GM20000 (cell line): Measurements from ENCODE around the gene CTXN2.

ENCODE experiments used
- DNase-seq: peaks from one replicate; pipeline ENCODE4 v3.0.0; 2012; ENCODE audit warnings: low spot score
- CTCF ChIP-seq: IDR thresholded peaks from 2 replicates; pipeline ENCODE4 v1.5.1; 2012; ENCODE audit warnings: mild to moderate bottlenecking, control low read depth; ENCODE audit errors: extremely low read depth, missing control alignments

The CTXN2 gene

GRCh38 chr15:48178648-48178931, 12.9 kb upstream of the CTXN2 start:
- no peak for TF ChIP-seq CTCF
- DNase-seq, result no peak

DNA sequence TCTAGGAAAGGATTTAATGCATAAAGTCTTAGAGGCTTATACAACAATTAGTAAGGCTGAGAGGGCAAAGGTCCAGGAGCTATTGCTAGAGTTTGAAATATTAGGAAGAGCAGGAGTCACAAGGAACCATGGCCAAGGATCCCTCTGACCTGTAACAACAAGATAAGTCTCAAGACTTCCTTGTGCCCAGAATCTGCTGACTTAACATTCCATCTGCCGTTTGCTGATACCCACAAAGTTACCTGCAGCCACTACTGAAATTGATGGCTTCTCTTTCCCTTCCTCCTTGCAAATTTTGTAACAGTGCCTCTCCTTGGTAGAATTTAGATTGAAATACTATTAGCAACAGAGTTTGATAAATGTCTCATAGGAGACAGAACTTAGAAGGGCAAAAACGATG, 8.7 kb upstream of the CTXN2 start:
- TF ChIP-seq CTCF, result no peak
- no peak for DNase-seq

DNA sequence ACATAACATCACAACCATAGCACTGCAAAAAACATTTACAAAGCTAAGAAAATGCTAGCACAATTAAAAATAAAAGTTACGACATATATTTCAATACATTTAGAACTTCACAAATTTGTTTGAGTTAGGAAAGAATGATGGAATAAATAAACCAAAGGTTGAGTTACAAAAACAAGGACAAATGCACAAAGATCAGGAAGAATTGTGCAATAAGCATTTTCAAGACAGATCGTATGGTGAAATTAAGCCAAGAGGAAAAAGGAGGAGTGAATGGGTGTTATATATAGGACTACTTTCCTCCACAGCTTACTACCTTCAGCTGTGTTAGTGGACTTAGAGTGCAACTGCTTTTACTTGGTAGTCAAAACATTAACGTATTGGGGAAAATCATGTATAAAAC, 5.9 kb upstream of the CTXN2 start:
- TF ChIP-seq CTCF, result no peak
- no peak for DNase-seq

- TF ChIP-seq CTCF, result no peak
- DNase-seq, result no peak
Observed at GRCh38 chr15:48186271-48186670, 5.2 kb upstream of the CTXN2 start.

GRCh38 chr15:48190932-48191573, 412 bp upstream of the CTXN2 start:
- TF ChIP-seq CTCF, result no peak
- DNase-seq, result peak; percentile 48

- DNase-seq, result no peak
- no peak for TF ChIP-seq CTCF
Observed at GRCh38 chr15:48202068-48202467, 10.6 kb downstream of the CTXN2 start.

- DNase-seq, result no peak
- TF ChIP-seq CTCF, result no peak
Observed at GRCh38 chr15:48205981-48206380, 14.5 kb downstream of the CTXN2 start, which contains the start of gene SLC12A1. Gene SLC12A1 (plus strand): TSS chr15:48206302. CDS start chr15:48207720, 1,418 bp downstream.
